Activated CD8-positive, alpha-beta T cell treated with anti-CD3 and anti-CD28 coated beads, Interleukin-2, amount 10 ng/mL, durations not matched to agents 7 days and 5 days (primary cell): ENCODE data around the gene TGFB3. TPM values are rescaled to one million over a fixed set of nuclear protein-coding genes. Genes with fewer than 3 reads are reported as not detected.
"Not testable (repeated sequence)": the region's sequence is repeated elsewhere in the genome, so short reads cannot be mapped to it uniquely, and the experiment has no call there.

Source experiments
- ATAC-seq: fragments of 150-1000 bp; cut with Tn5 transposase; one replicate; pipeline ENCODE4 v1.10.0; 2021; ENCODE audit warnings: moderate library complexity
- CTCF ChIA-PET: fragments of 350-600 bp; sonication (Branson Sonifier 250); formaldehyde crosslinking; loops from one replicate; lab custom pipeline; 2021; ENCODE audit warnings: antibody characterized with exemption; lab: Charles Lee
- POLR2A ChIA-PET: fragments of 350-600 bp; sonication (Branson Sonifier 250); formaldehyde crosslinking; loops from one replicate; lab custom pipeline; 2021; ENCODE audit warnings: antibody characterized with exemption; lab: Charles Lee
- DNase-seq: peaks from one replicate; pipeline ENCODE4 v3.0.0-alpha.2; 2020
- H3K27ac Mint-ChIP-seq: one replicate; pipeline ENCODE4 v1.8.0; 2021; ENCODE audit warnings: mild to moderate bottlenecking, mixed read lengths
- H3K27me3 Mint-ChIP-seq: one replicate; pipeline ENCODE4 v1.8.0; 2021; ENCODE audit warnings: low read depth, mixed read lengths
- H3K36me3 Mint-ChIP-seq: one replicate; pipeline ENCODE4 v1.8.0; 2021; ENCODE audit warnings: low read depth, mixed read lengths
- H3K4me1 Mint-ChIP-seq: one replicate; pipeline ENCODE4 v1.8.0; 2021; ENCODE audit warnings: low read depth, mixed read lengths
- H3K4me3 Mint-ChIP-seq: one replicate; pipeline ENCODE4 v1.8.0; 2021; ENCODE audit warnings: mild to moderate bottlenecking, mixed read lengths
- H3K9me3 Mint-ChIP-seq: one replicate; pipeline ENCODE4 v1.8.0; 2022; ENCODE audit warnings: mixed read lengths; ENCODE audit not compliant: insufficient read depth
- total RNA-seq, 2 experiments: library from RNA; stranded (reverse); gene quantifications; one replicate each; pipeline ENCODE4 v1.2.3, GENCODE V29; 2021

TGFB3 gene
- total RNA-seq, 2 experiments from 2014 or later, result 1.7 to 1.8 TPM

DNA sequence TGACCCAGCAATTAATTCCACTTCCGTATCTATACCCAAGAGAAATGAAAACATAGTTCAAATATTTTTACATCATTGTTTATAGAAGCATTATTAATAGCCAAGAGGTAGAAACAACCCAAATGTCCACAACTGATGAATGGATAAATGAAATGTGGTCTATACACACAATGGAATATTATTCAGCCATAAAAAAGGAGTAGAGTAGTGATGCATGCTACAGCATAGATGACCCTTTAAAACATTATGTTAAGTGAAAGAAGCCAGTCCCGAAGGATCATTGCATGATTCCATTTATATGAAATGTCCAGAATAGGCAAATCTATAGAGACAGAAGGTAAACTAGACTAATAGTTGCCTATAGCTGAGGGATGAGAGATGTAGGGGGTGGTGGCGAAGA, 29.3 kb downstream of the TGFB3 start:
- no peaks in the 10 kb centered on the region for H3K9me3 Mint-ChIP-seq
- H3K27ac Mint-ChIP-seq, result no peak overlapping the region
- no peak for ATAC-seq
- no peak overlapping the region for H3K4me3 Mint-ChIP-seq
- no peaks in the 10 kb centered on the region for H3K27me3 Mint-ChIP-seq
- DNase-seq, result no peak
- H3K36me3 Mint-ChIP-seq, result no peaks in the 10 kb centered on the region
- no peaks in the 10 kb centered on the region for H3K4me1 Mint-ChIP-seq
- ChIA-PET CTCF (no interaction called here), POLR2A (no interaction called here)

DNA sequence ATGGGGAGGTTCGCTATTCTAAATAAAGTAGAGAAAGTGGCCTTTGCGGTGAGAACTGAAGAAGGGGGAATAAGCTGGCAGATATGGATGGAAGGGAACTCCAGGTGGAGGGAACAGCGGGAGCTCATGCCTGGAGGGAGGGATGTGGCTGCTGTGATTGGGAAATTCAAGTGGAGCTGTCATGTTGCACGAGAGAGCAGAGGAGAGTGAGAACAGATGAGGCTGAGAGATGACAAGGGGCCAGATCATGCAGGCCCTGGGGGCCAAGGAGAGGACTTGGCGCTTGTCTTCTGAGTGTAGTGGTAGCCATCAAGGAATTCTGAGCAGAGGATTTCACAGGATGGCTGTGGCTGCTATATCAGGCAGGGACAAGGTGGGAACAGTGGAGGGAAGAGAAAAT, 35.0 kb downstream of the TGFB3 start:
- no peak for ATAC-seq
- ChIA-PET CTCF (interaction anchor here (1.5 kb wide), 1 partner anchor 36 kb away, joined by 6 read pairs; no protein-coding TSS in a partner anchor), POLR2A (no interaction called here)
- Mint-ChIP-seq H3K9me3 (no peaks in the 10 kb centered on the region), H3K36me3 (peaks cover 3% of the 10 kb centered on the region), H3K27ac (no peak overlapping the region), H3K4me1 (no peaks in the 10 kb centered on the region), H3K4me3 (no peak overlapping the region), H3K27me3 (no peaks in the 10 kb centered on the region)
- DNase-seq, result no peak

GRCh38 chr14:75944607-75945241, 37.1 kb downstream of the TGFB3 start:
- Mint-ChIP-seq H3K27me3 (no peaks in the 10 kb centered on the region), H3K36me3 (peaks cover 3% of the 10 kb centered on the region), H3K4me3 (no peak overlapping the region), H3K27ac (no peak overlapping the region), H3K4me1 (no peaks in the 10 kb centered on the region), H3K9me3 (no peaks in the 10 kb centered on the region)
- ChIA-PET CTCF (interaction anchor here (1.3 to 1.9 kb wide), 2 partner anchors 10 to 38 kb away, joined by 3 read pairs; no protein-coding TSS in a partner anchor), POLR2A (no interaction called here)
- DNase-seq (no peak), ATAC-seq (no peak)

GRCh38 chr14:75941030-75941429, 40.8 kb downstream of the TGFB3 start:
- Mint-ChIP-seq H3K36me3 (peaks cover 3% of the 10 kb centered on the region), H3K27me3 (no peaks in the 10 kb centered on the region), H3K9me3 (no peaks in the 10 kb centered on the region), H3K27ac (no peak overlapping the region), H3K4me1 (no peaks in the 10 kb centered on the region), H3K4me3 (no peak overlapping the region)
- no peak for DNase-seq
- ChIA-PET POLR2A (no interaction called here), CTCF (no interaction called here)
- ATAC-seq, result no peak

- POLR2A ChIA-PET, result no interaction called here
- peaks cover 3% of the 10 kb centered on the region for H3K36me3 Mint-ChIP-seq
- H3K27me3 Mint-ChIP-seq, result no peaks in the 10 kb centered on the region
Observed at GRCh38 chr14:75939200-75939599, 42.6 kb downstream of the TGFB3 start.

DNA sequence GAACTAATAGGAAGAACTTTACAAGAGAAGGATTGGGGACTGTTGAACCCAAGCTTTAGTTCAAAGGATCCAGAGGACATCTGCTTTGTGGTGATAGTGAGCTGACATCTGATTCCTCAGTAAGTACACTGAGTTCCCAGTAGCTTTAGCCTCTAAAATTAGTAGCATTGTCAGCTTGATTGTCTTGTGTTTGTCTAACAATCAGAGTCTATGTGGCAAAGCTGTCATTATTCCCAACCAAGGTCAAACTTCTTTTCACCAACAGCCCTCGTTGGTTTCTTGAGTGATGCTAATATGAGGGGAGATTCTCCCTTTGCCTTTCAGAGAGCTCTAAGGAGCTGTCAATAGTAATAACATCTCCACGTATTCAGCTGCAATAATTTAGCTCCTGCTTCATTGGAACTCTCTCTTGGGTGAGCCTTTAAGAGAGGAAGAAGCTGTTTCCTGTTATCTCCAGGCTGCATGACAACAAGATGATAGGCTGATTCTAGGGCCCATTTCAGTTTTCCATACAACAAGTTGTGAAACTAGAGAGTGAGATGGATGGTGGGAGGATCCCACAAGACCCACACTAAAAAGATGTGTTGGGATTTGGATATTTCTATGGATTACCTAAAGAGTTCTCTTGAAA, 46.7 kb downstream of the TGFB3 start:
- Mint-ChIP-seq H3K27ac (no peak overlapping the region), H3K27me3 (no peaks in the 10 kb centered on the region), H3K9me3 (no peaks in the 10 kb centered on the region), H3K4me1 (no peaks in the 10 kb centered on the region), H3K36me3 (no peaks in the 10 kb centered on the region), H3K4me3 (no peak overlapping the region)
- ATAC-seq (no peak), DNase-seq (no peak)
- ChIA-PET CTCF (interaction anchor here (0.6 to 2.4 kb wide), 5 partner anchors 10 to 87 kb away, joined by 3 to 15 read pairs (median 3); no protein-coding TSS in a partner anchor), POLR2A (no interaction called here)

More at GRCh38 chr14:75939200-75939599, 42.6 kb downstream of the TGFB3 start:
- H3K9me3 Mint-ChIP-seq, result no peaks in the 10 kb centered on the region
- no peaks in the 10 kb centered on the region for H3K4me1 Mint-ChIP-seq
- DNase-seq, result no peak
- no peak overlapping the region for H3K27ac Mint-ChIP-seq
- no peak for ATAC-seq
- no peak overlapping the region for H3K4me3 Mint-ChIP-seq
- CTCF ChIA-PET, result interaction anchor here (1.0 kb wide), 1 partner anchor 32 kb away, joined by 4 read pairs; no protein-coding TSS in a partner anchor

DNA sequence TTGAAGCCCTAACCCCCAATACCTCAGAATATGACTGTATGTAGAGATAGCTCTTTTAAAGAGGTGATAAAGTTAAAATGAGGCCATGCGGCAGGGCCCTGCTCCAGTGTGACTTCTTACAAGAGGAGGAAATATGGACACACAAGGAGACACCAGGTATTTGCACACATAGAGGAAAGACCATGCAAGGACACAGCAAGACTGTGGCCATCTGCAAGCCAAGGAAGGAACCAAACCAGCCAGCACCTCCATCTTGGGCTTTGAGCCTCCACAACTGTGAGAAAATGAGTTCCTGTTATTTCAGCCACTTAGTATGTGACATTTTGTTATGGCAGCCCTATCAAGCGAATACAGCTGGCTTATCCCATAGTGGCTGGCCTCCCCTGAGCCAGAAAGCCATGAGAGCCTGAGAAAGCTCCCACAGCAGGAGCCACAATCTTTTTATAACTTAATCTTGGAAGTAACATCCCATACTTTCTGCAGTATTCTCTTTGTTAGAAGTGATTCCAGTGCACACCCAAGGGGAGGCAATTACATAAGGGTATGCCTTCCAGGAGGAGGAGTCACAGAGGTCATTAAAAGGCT, 48.0 kb downstream of the TGFB3 start:
- DNase-seq (no peak), ATAC-seq (no peak)
- no peaks in the 10 kb centered on the region for H3K27me3 Mint-ChIP-seq
- H3K4me1 Mint-ChIP-seq, result no peaks in the 10 kb centered on the region
- H3K9me3 Mint-ChIP-seq, result no peaks in the 10 kb centered on the region
- CTCF ChIA-PET, result interaction anchor here (1.5 to 2.4 kb wide), 2 partner anchors 12 to 27 kb away, joined by 3 to 15 read pairs; no protein-coding TSS in a partner anchor
- H3K36me3 Mint-ChIP-seq, result no peaks in the 10 kb centered on the region
- no peak overlapping the region for H3K27ac Mint-ChIP-seq
- POLR2A ChIA-PET, result no interaction called here
- H3K4me3 Mint-ChIP-seq, result no peak overlapping the region

DNA sequence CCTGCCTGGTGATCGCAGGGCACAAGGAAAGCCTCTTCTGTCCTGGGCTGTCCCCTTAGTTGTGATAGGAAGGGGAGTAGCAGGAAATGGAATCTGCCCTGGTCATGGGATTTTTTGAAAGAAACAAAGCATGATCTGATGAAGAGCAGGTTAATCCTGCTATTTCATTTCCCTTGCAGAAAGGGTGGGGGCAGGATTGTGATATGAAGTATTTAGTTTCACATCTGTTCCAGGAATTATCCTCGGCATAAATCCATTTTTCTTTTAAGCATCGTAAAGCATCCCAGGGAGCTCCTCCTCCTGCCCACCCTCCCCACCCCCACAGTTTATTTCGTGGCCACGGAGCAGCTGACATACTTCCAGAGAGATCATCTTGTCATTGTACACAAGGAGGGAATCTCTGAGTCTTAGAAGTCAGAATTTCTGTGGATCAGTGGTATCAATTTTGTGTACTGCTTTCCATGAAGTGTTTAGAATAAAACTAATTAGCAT, 53.1 kb downstream of the TGFB3 start:
- H3K4me1 Mint-ChIP-seq, result no peaks in the 10 kb centered on the region
- POLR2A ChIA-PET, result no interaction called here
- H3K27me3 Mint-ChIP-seq, result no peaks in the 10 kb centered on the region
- no peak overlapping the region for H3K4me3 Mint-ChIP-seq
- ATAC-seq (no peak), DNase-seq (no peak)
- no peak overlapping the region for H3K27ac Mint-ChIP-seq
- H3K36me3 Mint-ChIP-seq, result no peaks in the 10 kb centered on the region
- no peaks in the 10 kb centered on the region for H3K9me3 Mint-ChIP-seq
- CTCF ChIA-PET, result interaction anchor here (1.2 kb wide), 1 partner anchor 50 kb away, joined by 3 read pairs; no protein-coding TSS in a partner anchor

DNA sequence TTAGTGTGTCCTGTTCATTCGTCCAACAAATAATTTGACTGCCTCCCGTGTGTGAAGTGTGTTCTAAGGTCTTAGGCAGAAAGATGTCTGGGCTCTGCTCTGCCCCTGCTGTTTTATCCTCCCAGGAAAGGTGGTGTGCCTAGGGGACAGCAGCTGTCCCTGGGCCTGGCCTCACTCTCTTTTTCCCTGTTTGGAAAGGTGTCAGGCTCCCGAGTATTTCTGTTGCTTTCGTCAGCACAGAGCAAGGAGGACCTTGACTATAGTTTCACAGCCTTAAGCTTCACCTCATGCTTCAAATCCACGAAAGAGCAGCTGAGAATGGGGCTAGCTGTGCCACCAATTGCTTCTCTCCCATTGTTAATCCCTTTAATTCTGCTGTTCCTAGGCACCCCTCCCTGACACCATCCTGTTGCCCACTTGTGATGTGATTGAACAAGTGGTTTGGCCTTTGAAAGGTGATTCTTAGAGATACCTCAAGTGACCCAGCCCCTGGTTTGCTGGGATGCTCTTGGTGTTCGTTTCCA, 54.2 kb downstream of the TGFB3 start:
- ChIA-PET CTCF (interaction anchor here (1.1 to 1.2 kb wide), 2 partner anchors 21 to 51 kb away, joined by 3 to 4 read pairs; no protein-coding TSS in a partner anchor), POLR2A (no interaction called here)
- Mint-ChIP-seq H3K9me3 (no peaks in the 10 kb centered on the region), H3K36me3 (no peaks in the 10 kb centered on the region), H3K4me1 (no peaks in the 10 kb centered on the region), H3K27me3 (no peaks in the 10 kb centered on the region), H3K27ac (no peak overlapping the region), H3K4me3 (no peak overlapping the region)
- no peak for DNase-seq
- no peak for ATAC-seq

DNA sequence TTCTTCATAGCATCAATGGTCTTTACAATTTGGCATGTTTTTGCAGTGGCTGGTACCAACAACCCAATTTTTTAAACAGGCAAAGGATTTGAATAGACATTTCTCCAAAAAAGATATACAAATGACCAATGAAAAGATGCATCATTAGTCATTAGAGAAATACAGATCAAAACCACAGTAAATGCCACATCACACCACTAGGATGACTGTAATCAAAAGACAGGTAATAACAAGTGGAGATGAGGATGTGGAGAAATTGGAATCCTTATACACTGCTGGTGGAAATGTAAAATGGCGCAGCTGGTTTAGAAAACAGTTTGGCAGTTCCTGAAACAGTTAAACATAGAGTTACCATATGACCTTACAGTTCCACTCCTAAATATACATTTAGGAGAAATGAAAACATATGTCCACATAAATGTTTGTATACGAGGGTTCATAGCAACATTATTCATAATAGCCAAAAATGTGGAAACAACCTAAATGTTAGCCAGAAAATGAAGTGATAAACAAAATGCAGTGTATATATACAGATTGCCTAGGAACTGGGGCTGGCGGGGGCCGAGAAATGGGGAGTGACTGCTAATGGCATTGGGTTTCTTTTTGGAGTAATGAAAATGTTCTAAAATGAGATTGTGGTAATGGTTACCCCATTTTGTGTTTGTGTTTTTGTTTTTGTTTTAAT, 55.2 kb downstream of the TGFB3 start:
- POLR2A ChIA-PET, result no interaction called here
- no peaks in the 10 kb centered on the region for H3K4me1 Mint-ChIP-seq

DNA sequence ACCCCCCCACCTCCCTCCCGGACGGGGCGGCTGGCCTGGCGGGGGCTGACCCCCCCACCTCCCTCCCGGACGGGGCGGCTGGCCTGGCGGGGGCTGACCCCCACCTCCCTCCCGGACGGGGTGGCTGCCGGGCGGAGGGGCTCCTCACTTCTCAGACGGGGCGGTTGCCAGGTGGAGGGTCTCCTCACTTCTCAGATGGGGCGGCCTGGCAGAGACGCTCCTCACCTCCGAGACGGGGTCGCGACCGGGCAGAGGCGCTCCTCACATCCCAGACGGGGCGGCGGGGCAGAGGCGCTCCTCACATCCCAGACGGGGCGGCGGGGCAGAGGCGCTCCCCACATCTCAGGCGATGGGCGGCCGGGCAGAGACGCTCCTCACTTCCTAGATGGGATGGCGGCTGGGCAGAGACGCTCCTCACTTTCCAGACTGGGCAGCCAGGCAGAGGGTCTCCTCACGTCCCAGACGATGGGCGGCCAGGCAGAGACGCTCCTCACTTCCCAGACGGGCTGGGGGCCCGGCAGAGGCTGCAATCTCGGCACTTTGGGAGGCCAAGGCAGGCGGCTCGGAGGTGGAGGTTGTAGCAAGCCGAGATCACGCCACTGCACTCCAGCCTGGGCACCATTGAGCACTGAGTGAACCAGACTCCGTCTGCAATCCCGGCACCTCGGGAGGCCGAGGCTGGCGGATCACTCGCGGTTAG, 56.5 kb downstream of the TGFB3 start:
- H3K36me3 Mint-ChIP-seq, H3K9me3 Mint-ChIP-seq, H3K4me3 Mint-ChIP-seq, H3K4me1 Mint-ChIP-seq, CTCF ChIA-PET, ATAC-seq, DNase-seq, H3K27me3 Mint-ChIP-seq, POLR2A ChIA-PET, H3K27ac Mint-ChIP-seq: not testable (repeated sequence)

More for the DNA sequence above, 55.2 kb downstream of the TGFB3 start:
- DNase-seq, result no peak
- H3K9me3 Mint-ChIP-seq, result no peaks in the 10 kb centered on the region
- H3K27ac Mint-ChIP-seq, result no peak overlapping the region
- CTCF ChIA-PET, result no interaction called here
- no peaks in the 10 kb centered on the region for H3K27me3 Mint-ChIP-seq
- H3K4me3 Mint-ChIP-seq, result no peak overlapping the region
- no peak for ATAC-seq
- no peaks in the 10 kb centered on the region for H3K36me3 Mint-ChIP-seq
